GM19455 (cell line): ENCODE data around the gene TMEM30A.
A peak's percentile ranks its signal among the peaks of the same experiment; 100 is the strongest.

Experiments used
- ATAC-seq: cut with Tn5 transposase; IDR thresholded peaks from one replicate; pipeline ENCODE4 v1.9.1; 2021; ENCODE audit not compliant: unreplicated experiment

TMEM30A gene

GRCh38 chr6:75220357-75220756 lies 64.2 kb downstream of the TMEM30A start:
- no peak for ATAC-seq

DNA sequence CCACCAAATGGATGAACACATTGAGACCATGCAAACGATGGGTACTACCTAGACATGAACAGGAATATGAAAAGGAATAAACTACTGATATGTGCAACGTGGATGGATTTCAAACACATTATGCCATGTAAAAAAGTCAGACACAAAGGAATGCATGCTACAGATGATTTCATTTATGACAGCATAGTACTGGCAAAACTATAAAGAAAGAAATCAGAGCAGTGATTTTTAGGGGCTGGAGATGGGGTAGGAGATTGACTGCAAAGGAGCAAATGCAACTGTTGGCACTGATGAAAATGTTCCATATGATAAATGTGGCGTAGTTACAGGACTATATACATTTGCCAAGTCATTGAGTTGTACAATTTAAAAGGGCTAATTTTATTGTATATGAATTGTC lies 65.3 kb downstream of the TMEM30A start:
- ATAC-seq = no peak

GRCh38 chr6:75217193-75217592 lies 67.4 kb downstream of the TMEM30A start:
- ATAC-seq = no peak

- ATAC-seq = no peak
Measured at GRCh38 chr6:75215291-75215690, 69.3 kb downstream of the TMEM30A start.

DNA sequence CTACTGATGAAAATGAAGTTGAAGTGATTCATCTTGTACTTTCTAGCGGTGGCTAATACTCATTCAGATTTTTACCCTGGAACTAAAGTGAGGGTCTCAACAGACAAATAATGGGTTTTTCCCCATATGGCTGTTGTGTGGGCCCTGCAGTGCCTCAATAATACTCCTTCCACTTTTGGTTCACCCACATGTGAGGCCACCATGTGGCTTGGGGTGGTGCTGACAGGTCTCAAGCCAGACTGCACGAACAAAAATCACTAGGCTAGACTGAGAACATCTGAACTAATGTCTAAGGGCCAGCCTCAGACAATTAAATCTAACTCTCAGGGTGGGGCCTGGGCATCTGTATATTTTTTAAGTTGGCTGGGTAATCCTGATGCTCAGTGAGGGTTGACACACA lies 70.9 kb downstream of the TMEM30A start:
- ATAC-seq = no peak

GRCh38 chr6:75213112-75213511 lies 71.5 kb downstream of the TMEM30A start:
- ATAC-seq = no peak

DNA sequence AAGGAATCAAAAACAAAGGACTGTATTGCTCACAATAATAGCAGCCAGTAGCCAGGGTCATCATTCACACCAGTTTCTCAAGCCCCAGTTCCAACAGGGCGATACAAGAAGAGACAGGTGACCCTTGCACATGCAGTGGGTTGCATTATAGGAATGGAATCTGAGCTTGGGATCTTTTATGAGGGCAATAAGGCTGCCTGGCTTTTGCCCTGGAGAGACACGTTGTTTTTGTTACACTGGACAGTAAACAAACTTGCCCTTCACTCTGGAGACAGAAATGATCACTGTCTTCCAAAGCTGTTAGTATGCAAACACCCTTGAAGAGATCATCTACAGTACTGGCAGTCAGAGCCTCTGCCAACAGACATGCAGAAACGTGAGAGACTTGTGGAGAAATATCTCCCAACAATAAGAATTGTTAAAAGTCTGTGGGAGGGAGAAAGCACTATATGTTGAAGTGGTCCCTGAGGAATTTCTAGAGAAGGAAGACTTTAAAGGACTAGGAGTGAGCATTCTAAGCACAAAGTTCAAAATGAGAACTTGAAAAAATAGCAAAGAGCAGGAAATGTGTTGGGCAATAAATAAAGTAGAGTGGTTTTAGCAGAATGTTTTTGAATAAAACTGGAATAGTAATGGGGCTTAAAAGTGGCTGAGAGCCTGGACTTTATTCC lies 72.5 kb downstream of the TMEM30A start:
- ATAC-seq = no peak

DNA sequence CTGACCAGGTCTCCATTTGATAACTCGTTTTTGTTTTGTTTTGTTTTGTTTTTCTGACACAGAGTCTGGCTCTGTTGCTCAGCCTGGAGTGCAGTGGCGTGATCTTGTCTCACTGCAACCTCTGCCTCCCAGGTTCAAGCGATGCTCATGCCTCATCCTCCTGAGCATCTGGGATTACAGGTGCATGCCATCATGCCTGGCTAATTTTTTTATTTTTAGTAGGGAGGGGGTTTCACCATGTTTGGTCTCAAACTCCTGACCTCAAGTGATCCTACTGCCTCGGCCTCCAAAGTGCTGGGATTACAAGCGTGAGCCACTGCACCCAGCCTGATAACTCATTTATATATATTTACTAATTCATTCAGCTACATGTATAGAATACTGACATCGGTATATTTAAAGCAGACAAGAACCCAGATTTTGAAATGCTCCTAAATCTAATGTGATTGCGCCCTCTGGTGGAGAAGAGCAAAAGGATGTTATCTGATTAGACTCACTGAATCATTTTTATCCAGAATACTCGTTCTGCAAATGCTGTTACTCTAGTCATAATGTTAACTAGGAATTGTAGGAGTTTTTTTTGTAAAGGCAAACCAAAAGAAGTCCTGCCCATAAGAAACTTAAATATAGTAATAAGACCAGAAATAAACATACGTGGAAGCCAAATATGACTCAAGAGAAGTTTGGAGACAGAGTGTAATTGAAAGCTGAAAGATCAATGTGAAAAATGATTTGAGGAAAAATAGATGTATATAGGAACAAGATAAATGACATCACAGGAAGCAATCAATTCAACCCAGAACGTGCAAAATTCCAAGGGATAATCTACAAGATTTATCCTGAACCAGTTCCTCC lies 73.5 kb downstream of the TMEM30A start:
- no peak for ATAC-seq

DNA sequence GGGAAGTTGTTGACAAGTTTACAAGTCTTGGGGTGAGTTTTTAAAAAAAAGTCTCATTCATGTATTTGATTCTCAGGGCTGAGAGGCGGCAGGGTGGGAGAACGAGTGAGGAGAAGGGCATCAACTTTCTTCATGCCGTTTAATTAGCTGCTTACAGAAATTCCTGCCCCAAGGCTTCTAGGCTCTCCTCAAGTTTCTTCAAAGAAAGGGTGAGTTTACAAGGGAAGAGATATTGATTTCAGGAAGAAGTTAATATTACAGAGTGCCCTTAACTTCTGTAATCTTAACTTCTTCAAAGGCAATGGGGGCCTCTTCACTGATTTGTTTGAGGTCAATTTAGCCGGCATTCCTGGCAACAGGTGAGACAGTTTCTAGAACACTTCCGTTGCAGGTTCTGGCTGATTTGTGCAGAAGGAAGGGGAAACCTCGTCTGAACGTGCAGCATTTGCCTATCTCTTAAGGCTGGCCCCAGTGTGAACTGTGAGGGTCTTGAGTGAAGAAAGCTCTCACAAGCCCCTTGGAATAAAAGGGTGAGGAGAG lies 75.3 kb downstream of the TMEM30A start:
- no peak for ATAC-seq

GRCh38 chr6:75208298-75209183 lies 76.1 kb downstream of the TMEM30A start:
- ATAC-seq = peak; percentile 79

GRCh38 chr6:75206576-75207342 lies 77.8 kb downstream of the TMEM30A start:
- no peak for ATAC-seq

GRCh38 chr6:75205776-75206575 lies 78.6 kb downstream of the TMEM30A start, which contains the start of gene COL12A1:
Gene COL12A1 (minus strand): TSS chr6:75206053. CDS start chr6:75202792, 3,261 bp downstream.
- no peak for ATAC-seq

- no peak for ATAC-seq
Measured at GRCh38 chr6:75204959-75205775, 79.4 kb downstream of the TMEM30A start.

DNA sequence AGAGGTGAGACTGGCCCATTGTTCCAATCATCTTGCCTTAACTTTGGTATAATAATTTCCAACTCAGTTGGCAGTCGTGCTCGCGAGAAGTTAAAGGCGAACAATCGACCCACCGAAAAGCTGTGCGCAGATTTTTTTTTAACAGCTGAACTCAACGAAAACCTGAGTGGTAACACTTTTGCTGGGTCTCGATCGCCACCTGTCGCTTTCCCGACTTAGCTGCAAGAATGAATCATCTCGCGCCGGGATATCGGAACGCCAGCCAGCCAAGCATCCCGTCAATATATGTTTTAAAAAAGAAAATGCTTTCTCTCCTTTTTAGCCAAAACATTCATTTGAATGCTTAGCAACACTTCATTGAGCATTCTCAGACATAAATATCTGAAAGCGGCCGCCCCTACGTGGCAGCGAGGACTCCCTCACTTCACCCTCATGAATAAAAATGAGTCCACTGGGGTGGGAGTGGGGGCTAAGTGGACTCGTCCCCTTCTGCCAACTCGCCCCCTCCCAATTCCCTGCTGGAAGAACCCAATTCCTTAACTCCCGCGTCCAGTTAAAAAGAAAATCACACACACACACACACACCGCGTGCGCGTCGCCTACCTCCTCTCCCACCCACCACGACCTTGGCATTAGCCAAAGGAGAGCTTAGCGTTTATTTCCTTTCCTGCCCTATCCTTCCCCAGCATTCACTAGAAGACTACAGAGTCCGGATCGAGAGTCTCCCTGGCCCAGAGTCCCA lies 80.2 kb downstream of the TMEM30A start:
- ATAC-seq = no peak

GRCh38 chr6:75203721-75204120 lies 80.9 kb downstream of the TMEM30A start:
- no peak for ATAC-seq
